Naive thymus-derived CD4-positive, alpha-beta T cell (primary cell): Measurements from ENCODE around the gene OR6V1. TPM values are rescaled to one million over a fixed set of nuclear protein-coding genes. Genes with fewer than 3 reads are reported as not detected.
A peak's percentile ranks its signal among the peaks of the same experiment; 100 is the strongest.

ENCODE experiments used
- ATAC-seq: fragments of 150-1000 bp; cut with Tn5 transposase; 2 replicates; pipeline ENCODE4 v1.10.0; 2021; ENCODE audit warnings: mild to moderate bottlenecking, moderate library complexity
- CTCF ChIA-PET: fragments of 350-600 bp; sonication (Branson Sonifier 250); formaldehyde crosslinking; loops from one replicate; lab custom pipeline; 2021; ENCODE audit warnings: antibody characterized with exemption; lab: Charles Lee
- POLR2A ChIA-PET: fragments of 350-600 bp; sonication (Branson Sonifier 250); formaldehyde crosslinking; loops from one replicate; lab custom pipeline; 2021; ENCODE audit warnings: antibody characterized with exemption, inconsistent platforms; lab: Charles Lee
- DNase-seq, 9 donors: peaks; one replicate each; pipeline versions ENCODE4 v3.0.0 to v3.0.0-alpha.2; 2020 to 2022; ENCODE audit warnings: mixed read lengths in 1 of 9
- H3K27ac ChIP-seq: one replicate; pipeline ENCODE4 v1.7.0; 2013; ENCODE audit warnings: mild to moderate bottlenecking, low read depth, low read length, moderate library complexity
- H3K27me3 ChIP-seq, 2 donors: one replicate each; pipeline ENCODE4 v1.7.0; 2013; ENCODE audit warnings: low read length in 2 of 2, mild to moderate bottlenecking in 2 of 2, moderate library complexity in 2 of 2; ENCODE audit not compliant: control insufficient read depth in 2 of 2, insufficient read depth in 2 of 2
- H3K36me3 ChIP-seq, 3 experiments: 1 replicate in 2 of 3; 2 replicates in 1 of 3; pipeline ENCODE4 v1.7.0; 2013; ENCODE audit warnings: low read length in 3 of 3, mild to moderate bottlenecking in 3 of 3, moderate library complexity in 1 of 3; ENCODE audit not compliant: insufficient read depth in 3 of 3, control insufficient read depth in 2 of 3
- H3K4me1 ChIP-seq, 2 donors: one replicate each; pipeline ENCODE4 v1.7.0; 2013; ENCODE audit warnings: low read length in 2 of 2, mild to moderate bottlenecking in 2 of 2, moderate library complexity in 1 of 2; ENCODE audit not compliant: control insufficient read depth in 2 of 2, insufficient read depth in 2 of 2
- H3K4me3 ChIP-seq: 2 replicates; pipeline ENCODE4 v1.7.0; 2013; ENCODE audit warnings: mild to moderate bottlenecking, low read length
- H3K9me3 ChIP-seq, 3 experiments: 1 replicate in 2 of 3; 2 replicates in 1 of 3; pipeline ENCODE4 v1.7.0; 2013; ENCODE audit warnings: low read length in 3 of 3; ENCODE audit not compliant: control insufficient read depth in 2 of 3
- H3K27ac Mint-ChIP-seq, 9 donors: one replicate each; pipeline ENCODE4 v1.8.0; 2020 to 2022; ENCODE audit warnings: mixed read lengths in 9 of 9, mild to moderate bottlenecking in 8 of 9, moderate library complexity in 5 of 9, inconsistent platforms in 2 of 9
- H3K27me3 Mint-ChIP-seq, 5 donors: one replicate each; pipeline ENCODE4 v1.8.0; 2021 to 2022; ENCODE audit warnings: mixed read lengths in 5 of 5, mild to moderate bottlenecking in 1 of 5
- H3K36me3 Mint-ChIP-seq, 5 donors: one replicate each; pipeline ENCODE4 v1.8.0; 2020 to 2022; ENCODE audit warnings: mixed read lengths in 5 of 5, mild to moderate bottlenecking in 3 of 5, inconsistent platforms in 1 of 5
- H3K4me1 Mint-ChIP-seq, 7 donors: one replicate each; pipeline ENCODE4 v1.8.0; 2020 to 2022; ENCODE audit warnings: mixed read lengths in 7 of 7, mild to moderate bottlenecking in 3 of 7, inconsistent platforms in 1 of 7
- H3K4me3 Mint-ChIP-seq, 10 donors: one replicate each; pipeline ENCODE4 v1.8.0; 2020 to 2022; ENCODE audit warnings: mild to moderate bottlenecking in 10 of 10, mixed read lengths in 10 of 10, moderate library complexity in 6 of 10, inconsistent platforms in 2 of 10
- H3K9me3 Mint-ChIP-seq, 11 donors: one replicate each; pipeline ENCODE4 v1.8.0; 2020 to 2022; ENCODE audit warnings: mixed read lengths in 11 of 11, mild to moderate bottlenecking in 4 of 11, inconsistent platforms in 1 of 11, moderate library complexity in 1 of 11
- intact Hi-C, 2 donors: fragments of 100-400 bp; cut with micrococcal nuclease; formaldehyde crosslinking; loops; one replicate each; pipeline ENCODE4 v1.15.1; 2023
- polyA plus RNA-seq, 2 donors: library from polyadenylated mRNA; unstranded; fragments of 300-500 nt; fragmentation: Illumina TruSeq; gene quantifications; one replicate each; pipeline ENCODE4 v1.2.3, GENCODE V29; 2021
- total RNA-seq, 6 experiments: library from RNA in 5 of 6; stranded (reverse) in 5 of 6; gene quantifications; 1 replicate in 5 of 6; 2 replicates in 1 of 6; pipeline ENCODE4 v1.2.3 and lab custom pipeline; 2021 to 2026

OR6V1 gene
- total and polyA plus RNA-seq, 7 experiments from 2014 or later: not detected

DNA sequence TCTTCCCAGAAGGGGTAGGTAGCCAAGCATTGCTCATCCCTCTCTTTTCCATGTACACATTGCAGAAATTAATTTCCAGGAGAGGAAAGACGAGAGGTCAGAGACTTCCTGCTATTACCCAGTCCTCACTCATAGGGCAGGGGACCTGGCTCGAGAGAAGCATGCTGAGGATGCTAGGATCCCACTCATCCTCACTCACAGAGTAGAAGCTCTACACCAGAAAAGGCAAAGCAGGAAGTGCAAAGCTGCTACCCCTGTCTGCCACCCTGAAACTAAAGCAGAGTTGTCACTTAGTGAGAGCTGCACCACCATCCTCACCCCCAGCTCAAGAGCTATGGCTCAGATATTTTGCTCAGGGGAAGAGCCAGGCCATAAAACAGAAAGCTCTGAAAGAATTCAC lies 35.1 kb upstream of the OR6V1 start:
- Histone ChIP-seq H3K4me3 (no peak overlapping the region), H3K27ac (no peak overlapping the region), H3K9me3 (no peaks in the 10 kb centered on the region), H3K4me1 (no peaks in the 10 kb centered on the region), H3K27me3 (no peaks in the 10 kb centered on the region), H3K36me3 (no peaks in the 10 kb centered on the region)
- CTCF ChIA-PET: interaction anchor here (1.3 to 1.7 kb wide), 2 partner anchors 11 to 198 kb away, joined by 6 to 8 read pairs; no protein-coding TSS in a partner anchor
- DNase-seq (no peak), ATAC-seq (no peak)
- peaks cover 4 to 34% (median 19%) of the 10 kb centered on the region in 5 donors for H3K27me3 Mint-ChIP-seq
- peaks cover 0 to 3% (median 0%) of the 10 kb centered on the region in 5 donors for H3K36me3 Mint-ChIP-seq
- H3K9me3 Mint-ChIP-seq: peaks cover 0 to 8% (median 0%) of the 10 kb centered on the region in 11 donors
- no peaks in the 10 kb centered on the region for H3K4me1 Mint-ChIP-seq
- intact Hi-C loops: no loop called here
- POLR2A ChIA-PET: no interaction called here
- H3K4me3 Mint-ChIP-seq: no peak overlapping the region
- no peak overlapping the region for H3K27ac Mint-ChIP-seq

DNA sequence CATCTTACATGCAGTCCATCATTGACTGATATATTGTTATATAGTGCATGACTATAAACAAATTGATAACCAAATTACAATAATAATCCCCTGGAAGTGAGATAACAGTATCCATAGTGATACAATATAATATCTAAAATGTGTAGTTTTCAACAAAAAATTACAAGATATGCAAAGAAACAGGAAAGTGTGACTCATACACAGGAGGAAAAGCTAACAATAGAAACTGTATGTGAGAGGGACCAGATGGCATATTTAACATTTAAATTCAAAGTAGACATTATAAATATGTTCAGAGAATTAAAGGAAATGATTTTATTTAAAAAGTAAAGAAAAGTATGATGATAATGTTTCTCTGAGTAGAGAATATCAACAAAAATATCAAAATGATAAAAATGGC lies 33.2 kb upstream of the OR6V1 start:
- POLR2A ChIA-PET: interaction anchor here (0.6 to 0.7 kb wide), 2 partner anchors 21 to 705 kb away, joined by 3 read pairs; no protein-coding TSS in a partner anchor
- no peak for ATAC-seq
- H3K4me3 Mint-ChIP-seq: no peak overlapping the region

DNA sequence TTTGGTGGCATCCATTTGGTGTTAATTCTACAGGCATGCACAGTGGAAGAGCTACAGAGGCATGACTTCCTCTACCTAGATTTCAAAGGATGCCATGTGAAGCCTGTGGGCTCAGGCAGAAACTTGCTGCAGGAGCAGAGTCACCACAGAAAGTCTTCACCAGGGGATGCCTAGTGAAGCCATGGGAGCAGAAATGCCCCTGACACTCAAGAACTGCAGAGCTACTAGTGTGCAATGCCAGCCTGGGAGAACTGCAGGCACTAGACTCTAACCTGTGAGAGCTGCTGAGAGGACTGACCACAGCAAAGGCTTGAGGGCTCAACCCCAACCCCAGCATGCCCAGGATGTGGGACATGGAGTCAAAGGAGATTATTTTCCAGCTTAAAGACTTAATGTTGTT lies 29.1 kb upstream of the OR6V1 start:
- Histone ChIP-seq H3K9me3 (no peaks in the 10 kb centered on the region), H3K4me1 (no peaks in the 10 kb centered on the region), H3K4me3 (no peak overlapping the region), H3K27ac (no peak overlapping the region), H3K27me3 (no peaks in the 10 kb centered on the region), H3K36me3 (no peaks in the 10 kb centered on the region)
- Mint-ChIP-seq H3K27me3 (peaks cover 11 to 31% (median 29%) of the 10 kb centered on the region in 5 donors), H3K9me3 (peaks cover 0 to 8% (median 0%) of the 10 kb centered on the region in 11 donors), H3K27ac (no peak overlapping the region), H3K4me3 (no peak overlapping the region), H3K4me1 (no peaks in the 10 kb centered on the region), H3K36me3 (peaks cover 0 to 7% (median 0%) of the 10 kb centered on the region in 5 donors)
- ChIA-PET POLR2A (no interaction called here), CTCF (no interaction called here)
- ATAC-seq: no peak
- DNase-seq: no peak
- intact Hi-C loops: no loop called here

More for the DNA sequence above, 33.2 kb upstream of the OR6V1 start:
- no peaks in the 10 kb centered on the region for H3K4me1 Mint-ChIP-seq
- H3K9me3 Mint-ChIP-seq: peaks cover 0 to 8% (median 0%) of the 10 kb centered on the region in 11 donors
- no peaks in the 10 kb centered on the region for H3K4me1 ChIP-seq
- H3K9me3 ChIP-seq: no peaks in the 10 kb centered on the region
- peaks cover 0 to 3% (median 0%) of the 10 kb centered on the region in 5 donors for H3K36me3 Mint-ChIP-seq
- intact Hi-C loops: no loop called here
- DNase-seq: no peak
- no peaks in the 10 kb centered on the region for H3K27me3 ChIP-seq
- H3K27ac Mint-ChIP-seq: no peak overlapping the region
- H3K27ac ChIP-seq: no peak overlapping the region
- H3K4me3 ChIP-seq: no peak overlapping the region
- H3K27me3 Mint-ChIP-seq: peaks cover 0 to 34% (median 17%) of the 10 kb centered on the region in 5 donors
- CTCF ChIA-PET: no interaction called here
- H3K36me3 ChIP-seq: no peaks in the 10 kb centered on the region

DNA sequence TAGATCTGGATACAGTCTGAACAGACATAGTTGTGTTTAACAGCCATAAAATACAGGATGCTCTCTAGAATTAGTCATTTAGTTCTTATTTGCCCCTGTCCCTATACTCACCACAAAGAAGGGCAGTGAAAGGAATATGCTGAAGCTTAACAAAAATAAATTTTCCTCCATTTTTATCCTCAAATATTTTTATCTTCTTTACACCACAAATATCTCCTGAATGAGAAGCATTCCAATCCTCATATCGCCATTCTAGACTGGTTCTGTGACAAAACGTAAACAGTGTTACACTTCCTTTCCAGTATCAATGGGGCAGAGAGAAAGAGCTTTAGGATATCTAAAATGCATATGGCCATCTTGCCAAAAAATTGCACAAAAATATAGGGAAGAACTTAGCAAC lies 26.8 kb upstream of the OR6V1 start:
- no peak overlapping the region for H3K4me3 ChIP-seq
- intact Hi-C loops: no loop called here
- Mint-ChIP-seq H3K4me3 (no peak overlapping the region), H3K27ac (no peak overlapping the region), H3K9me3 (no peaks in the 10 kb centered on the region), H3K36me3 (peaks cover 0 to 7% (median 0%) of the 10 kb centered on the region in 5 donors), H3K27me3 (peaks cover 10 to 30% (median 28%) of the 10 kb centered on the region in 5 donors), H3K4me1 (no peaks in the 10 kb centered on the region)
- ChIA-PET CTCF (interaction anchor here (0.6 to 0.7 kb wide), 2 partner anchors 26 to 190 kb away, joined by 3 read pairs; no protein-coding TSS in a partner anchor), POLR2A (no interaction called here)
- H3K36me3 ChIP-seq: no peaks in the 10 kb centered on the region
- no peaks in the 10 kb centered on the region for H3K9me3 ChIP-seq
- H3K4me1 ChIP-seq: no peaks in the 10 kb centered on the region
- H3K27ac ChIP-seq: no peak overlapping the region
- H3K27me3 ChIP-seq: no peaks in the 10 kb centered on the region
- DNase-seq (no peak), ATAC-seq (no peak)

DNA sequence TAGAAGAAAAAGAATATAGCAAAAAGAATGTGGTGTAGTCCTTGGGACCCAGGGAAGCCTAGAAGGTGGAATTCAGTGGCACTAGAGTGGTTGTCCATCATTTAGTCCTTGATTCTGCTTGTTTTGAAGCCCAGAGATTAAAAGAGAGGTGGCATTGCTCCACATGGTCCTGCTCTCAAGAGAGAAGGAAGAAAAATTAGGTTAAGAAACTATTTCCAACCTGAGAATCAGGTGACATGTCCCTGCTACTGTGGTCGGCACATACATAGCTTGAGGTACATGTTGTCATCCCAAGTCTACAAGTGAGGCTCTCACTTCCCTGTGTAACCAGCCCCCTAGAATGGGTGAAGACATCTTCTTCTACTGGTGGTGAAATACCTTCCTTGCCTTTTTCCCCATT lies 25.1 kb upstream of the OR6V1 start, which contains the start of gene OR9A2:
Gene OR9A2, minus strand, starts transcription at position 101 of the 400 bp plus-strand sequence. Its CDS starts 0 bp downstream, at position 101.
- ChIA-PET CTCF (no interaction called here), POLR2A (no interaction called here)
- H3K36me3 Mint-ChIP-seq: peaks cover 0 to 7% (median 0%) of the 10 kb centered on the region in 5 donors
- Histone ChIP-seq H3K36me3 (no peaks in the 10 kb centered on the region), H3K27ac (no peak within 1 kb of the TSS), H3K27me3 (no peaks in the 10 kb centered on the region), H3K4me1 (no peaks in the 10 kb centered on the region), H3K9me3 (no peaks in the 10 kb centered on the region), H3K4me3 (no peak within 1 kb of the TSS)
- H3K4me3 Mint-ChIP-seq: no peak within 1 kb of the TSS
- peaks cover 9 to 38% (median 29%) of the 10 kb centered on the region in 5 donors for H3K27me3 Mint-ChIP-seq
- ATAC-seq: no peak
- intact Hi-C loops: no loop called here
- H3K27ac Mint-ChIP-seq: no peak within 1 kb of the TSS
- no peaks in the 10 kb centered on the region for H3K4me1 Mint-ChIP-seq
- H3K9me3 Mint-ChIP-seq: no peaks in the 10 kb centered on the region
- DNase-seq: no peak

DNA sequence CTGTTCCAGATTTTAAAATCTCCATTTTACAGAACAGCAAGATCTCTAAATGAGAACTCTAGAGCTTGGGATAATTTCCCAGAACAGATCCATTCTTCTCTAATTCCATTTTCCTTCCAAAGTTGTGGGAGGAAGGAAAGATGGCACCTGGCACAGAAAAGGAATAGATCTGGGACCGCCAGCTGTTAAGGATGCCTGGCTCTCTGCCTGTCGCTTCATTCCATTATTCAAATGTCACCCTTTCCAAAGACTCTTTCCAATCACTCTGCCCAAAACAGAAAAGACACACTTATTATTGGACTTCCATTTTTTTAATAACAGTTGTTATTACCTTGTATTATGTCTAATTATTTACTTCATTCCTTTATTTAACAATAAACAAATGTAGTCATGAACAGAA lies 24.5 kb upstream of the OR6V1 start:
- intact Hi-C loops: no loop called here
- no peak overlapping the region for H3K27ac ChIP-seq
- Mint-ChIP-seq H3K36me3 (peaks cover 0 to 7% (median 0%) of the 10 kb centered on the region in 5 donors), H3K4me3 (no peak overlapping the region), H3K4me1 (no peaks in the 10 kb centered on the region), H3K27ac (no peak overlapping the region), H3K27me3 (peaks cover 9 to 38% (median 29%) of the 10 kb centered on the region in 5 donors), H3K9me3 (no peaks in the 10 kb centered on the region)
- ChIA-PET CTCF (no interaction called here), POLR2A (no interaction called here)
- H3K9me3 ChIP-seq: no peaks in the 10 kb centered on the region
- no peaks in the 10 kb centered on the region for H3K36me3 ChIP-seq
- no peak overlapping the region for H3K4me3 ChIP-seq
- no peaks in the 10 kb centered on the region for H3K4me1 ChIP-seq
- ATAC-seq (no peak), DNase-seq (no peak)
- H3K27me3 ChIP-seq: no peaks in the 10 kb centered on the region

DNA sequence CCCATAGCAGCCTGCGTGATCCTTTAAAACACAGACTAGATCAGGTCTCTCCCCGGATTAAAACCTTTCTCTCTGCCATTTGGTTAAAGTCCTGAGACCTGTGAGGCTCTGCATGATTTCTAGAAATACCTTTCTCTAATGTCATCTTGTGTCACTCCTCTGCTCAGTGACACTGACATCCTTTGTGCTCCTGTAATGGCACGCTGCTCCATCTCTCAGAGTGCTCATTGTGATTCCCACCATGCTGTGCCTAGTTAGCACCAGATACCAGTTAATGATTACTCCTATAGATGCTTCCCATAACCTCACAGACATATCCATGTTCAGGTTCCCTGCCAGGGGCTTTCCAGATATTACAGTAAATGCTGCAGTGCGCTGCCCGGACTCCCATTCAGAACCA lies 13.5 kb upstream of the OR6V1 start:
- H3K36me3 Mint-ChIP-seq: peaks cover 0 to 6% (median 0%) of the 10 kb centered on the region in 5 donors
- peak overlapping the region in 1 of 9 donors; percentile 55 for H3K27ac Mint-ChIP-seq
- Histone ChIP-seq H3K27ac (no peak overlapping the region), H3K9me3 (no peaks in the 10 kb centered on the region), H3K27me3 (no peaks in the 10 kb centered on the region), H3K4me1 (no peaks in the 10 kb centered on the region), H3K4me3 (no peak overlapping the region), H3K36me3 (no peaks in the 10 kb centered on the region)
- intact Hi-C loops: no loop called here
- POLR2A ChIA-PET: interaction anchor here (0.5 kb wide), 1 partner anchor 474 kb away, joined by 3 read pairs; no protein-coding TSS in a partner anchor
- CTCF ChIA-PET: no interaction called here
- H3K4me1 Mint-ChIP-seq: peaks cover 0 to 2% (median 0%) of the 10 kb centered on the region in 7 donors
- no peak overlapping the region for H3K4me3 Mint-ChIP-seq
- H3K9me3 Mint-ChIP-seq: peaks cover 0 to 22% (median 11%) of the 10 kb centered on the region in 11 donors
- ATAC-seq: no peak
- DNase-seq: no peak
- peaks cover 0 to 15% (median 4%) of the 10 kb centered on the region in 5 donors for H3K27me3 Mint-ChIP-seq
